HepG2 (cell line): ENCODE measurements around the gene NTM. TPM values are rescaled to one million over a fixed set of nuclear protein-coding genes. Genes with fewer than 3 reads are reported as not detected.

Experiments used
- ATAC-seq: fragments of 200-7000 bp; cut with Tn5 transposase; 3 replicates; pipeline ENCODE4 v1.9.1; 2020; ENCODE audit warnings: mild to moderate bottlenecking, moderate library complexity
- BruUV-seq: library from RNA; stranded (reverse); fragments of 400-500 nt; replicated peaks from 2 replicates; lab custom pipeline; 2021; lab: Mats Ljungman, UMichigan
- CTCF ChIA-PET: fragments of 300-600 bp; formaldehyde crosslinking; extraction: SDS; loops from one replicate; lab custom pipeline; 2021; ENCODE audit warnings: low total read pairs, inconsistent platforms, low intra/inter-chr PET ratio; lab: Yijun Ruan, JAX
- POLR2A ChIA-PET: fragments of 350-600 bp; sonication (Branson Sonifier 250); formaldehyde crosslinking; loops from one replicate; lab custom pipeline; 2020; ENCODE audit warnings: antibody characterized with exemption, inconsistent platforms; lab: Yijun Ruan, JAX
- DNase-seq: peaks from one replicate; pipeline ENCODE4 v3.0.0-alpha.2; 2015; ENCODE audit warnings: low spot score
- FAIRE-seq: peaks from 3 replicates; lab custom pipeline; 2011; peaks lifted over from hg19 to GRCh38; lab: Jason Lieb, UNC
- H2AFZ ChIP-seq: one replicate; pipeline ENCODE4 v1.6.1; 2011; ENCODE audit warnings: low read length, inconsistent platforms
- H3K27ac ChIP-seq: fragments of 300-600 bp; 3 replicates; pipeline ENCODE4 v1.8.0; 2011; ENCODE audit warnings: mixed run types, mild to moderate bottlenecking, mixed read lengths, low read length, inconsistent platforms; ENCODE audit not compliant: insufficient read depth; ENCODE audit errors: extremely low read length
- H3K27me3 ChIP-seq, 2 experiments: fragments of 200-600 bp in 1 of 2; 2 replicates in 1 of 2; 3 replicates in 1 of 2; pipeline versions ENCODE4 v1.6.0 to v1.8.0; 2011; ENCODE audit warnings: low read length in 2 of 2, mild to moderate bottlenecking in 2 of 2, moderate library complexity in 2 of 2, inconsistent platforms in 1 of 2; ENCODE audit not compliant: insufficient read depth in 2 of 2, control insufficient read depth in 1 of 2
- H3K36me3 ChIP-seq, 2 experiments: fragments of 200-600 bp in 1 of 2; replicated peaks in 1 of 2; 2 replicates in 1 of 2; 3 replicates in 1 of 2; pipeline versions ENCODE4 v1.5.1 to v1.8.0; 2011; ENCODE audit warnings: low read length in 2 of 2, inconsistent platforms in 1 of 2; ENCODE audit not compliant: insufficient read depth in 2 of 2, control insufficient read depth in 1 of 2
- H3K4me1 ChIP-seq: 2 replicates; pipeline ENCODE4 v1.5.1; 2012; ENCODE audit warnings: low read length, inconsistent platforms; ENCODE audit not compliant: insufficient read depth
- H3K4me2 ChIP-seq: 2 replicates; pipeline ENCODE4 v1.6.0; 2011; ENCODE audit warnings: low read depth, low read length, inconsistent platforms
- H3K4me3 ChIP-seq, 3 experiments: fragments of 200-600 bp in 1 of 3; sonication (generic), shearing (Covaris generic) in 1 of 3; replicated peaks in 1 of 3; 2 replicates each; pipeline ENCODE4 v1.5.1; 2011 to 2016; ENCODE audit warnings: low read length in 3 of 3, inconsistent platforms in 2 of 3, low read depth in 2 of 3, mild to moderate bottlenecking in 2 of 3, control low read depth in 1 of 3, mixed read lengths in 1 of 3; ENCODE audit not compliant: insufficient read depth in 1 of 3
- H3K79me2 ChIP-seq: one replicate; pipeline ENCODE4 v1.6.1; 2011; ENCODE audit warnings: low read length, inconsistent platforms; ENCODE audit not compliant: insufficient read depth
- H3K9ac ChIP-seq: 2 replicates; pipeline ENCODE4 v1.6.0; 2011; ENCODE audit warnings: mild to moderate bottlenecking, low read depth, low read length, inconsistent platforms; ENCODE audit not compliant: insufficient read depth
- H3K9me3 ChIP-seq: 2 replicates; pipeline ENCODE4 v1.5.1; 2012; ENCODE audit warnings: mild to moderate bottlenecking, low read length
- H4K20me1 ChIP-seq: 2 replicates; pipeline ENCODE4 v1.6.0; 2011; ENCODE audit warnings: inconsistent platforms, mild to moderate bottlenecking, low read length, moderate library complexity; ENCODE audit not compliant: insufficient read depth
- EZH2 ChIP-seq: conservative IDR thresholded peaks from 2 replicates; pipeline ENCODE4 v1.6.1; 2012; ENCODE audit warnings: mild to moderate bottlenecking, low read depth, low read length, moderate library complexity
- KDM2A ChIP-seq: sonication (generic); formaldehyde crosslinking; IDR thresholded peaks from 2 replicates; pipeline ENCODE4 v1.4.0; 2020; ENCODE audit warnings: low read depth, missing genetic modification reagents, borderline replicate concordance
- KDM6A ChIP-seq: IDR thresholded peaks from 2 replicates; pipeline ENCODE4 v1.6.1; 2016; ENCODE audit warnings: low read depth
- MZF1 ChIP-seq: sonication (generic); formaldehyde crosslinking; IDR thresholded peaks from 2 replicates; pipeline ENCODE4 v1.8.1; 2023; ENCODE audit warnings: mild to moderate bottlenecking, missing genetic modification reagents, borderline replicate concordance
- RARA ChIP-seq: IDR thresholded peaks from 2 replicates; pipeline ENCODE4 v1.6.1; 2016; ENCODE audit warnings: missing genetic modification reagents, missing compliant biosample characterization
- YEATS4 ChIP-seq: sonication (generic); formaldehyde crosslinking; IDR thresholded peaks from 2 replicates; pipeline ENCODE4 v1.4.0; 2020; ENCODE audit warnings: missing genetic modification reagents, borderline replicate concordance
- WGBS: methylation state at CpG from one replicate; pipeline ENCODE4 v1.1.6; 2017; ENCODE audit warnings: low lambda C conversion rate; 5-methylcytosine and 5-hydroxymethylcytosine counted together
- in situ Hi-C: cut with HindIII; loops from 2 replicates; pipeline ENCODE4 v1.10.0; 2017; ENCODE audit warnings: low pct_unique_long_range_greater_than_20kb; ENCODE audit not compliant: extremely low pct_ligation_motif_present
- intact Hi-C: fragments of 100-400 bp; cut with micrococcal nuclease; formaldehyde crosslinking; loops from one replicate; pipeline ENCODE4 v1.10.0; 2022; ENCODE audit not compliant: unreplicated experiment
- polyA plus RNA-seq, 8 experiments: library from polyadenylated mRNA; depleted of rRNA in 3 of 8; stranded (reverse) in 7 of 8; unstranded in 1 of 8; fragments of >200 nt; fragmentation: Illumina TruSeq in 4 of 8; extraction: Trizol in 4 of 8; gene quantifications; 2 replicates each; pipeline versions ENCODE4 v1.2.1 to v1.2.3, GENCODE V29; 2011 to 2016; ENCODE audit warnings: low read depth in 4 of 8, missing spikeins in 1 of 8, mixed read lengths in 1 of 8; ENCODE audit not compliant: insufficient read depth in 1 of 8
- total RNA-seq, 5 experiments: library from RNA; depleted of rRNA; stranded (reverse); fragments of >200 nt; fragmentation: Illumina TruSeq; extraction: Trizol; gene quantifications; 2 replicates each; pipeline ENCODE4 v1.2.3, GENCODE V29; 2016; ENCODE audit warnings: low read depth in 1 of 5
- TF ChIP-seq, protein P1 (sequence below): sonication (generic); formaldehyde crosslinking; IDR thresholded peaks from 2 replicates; pipeline ENCODE4 v1.4.0; 2020; ENCODE audit warnings: missing genetic modification reagents, borderline replicate concordance
- TF ChIP-seq, protein P2 (sequence below): sonication (generic); formaldehyde crosslinking; IDR thresholded peaks from 2 replicates; pipeline ENCODE4 v1.4.0; 2020; ENCODE audit warnings: low read depth, missing genetic modification reagents

Gene NTM
- total and polyA plus RNA-seq, 2 of the 13 experiments (the other 11 are each of a cell fraction or from before 2014, with no cell fraction given): not detected

DNA sequence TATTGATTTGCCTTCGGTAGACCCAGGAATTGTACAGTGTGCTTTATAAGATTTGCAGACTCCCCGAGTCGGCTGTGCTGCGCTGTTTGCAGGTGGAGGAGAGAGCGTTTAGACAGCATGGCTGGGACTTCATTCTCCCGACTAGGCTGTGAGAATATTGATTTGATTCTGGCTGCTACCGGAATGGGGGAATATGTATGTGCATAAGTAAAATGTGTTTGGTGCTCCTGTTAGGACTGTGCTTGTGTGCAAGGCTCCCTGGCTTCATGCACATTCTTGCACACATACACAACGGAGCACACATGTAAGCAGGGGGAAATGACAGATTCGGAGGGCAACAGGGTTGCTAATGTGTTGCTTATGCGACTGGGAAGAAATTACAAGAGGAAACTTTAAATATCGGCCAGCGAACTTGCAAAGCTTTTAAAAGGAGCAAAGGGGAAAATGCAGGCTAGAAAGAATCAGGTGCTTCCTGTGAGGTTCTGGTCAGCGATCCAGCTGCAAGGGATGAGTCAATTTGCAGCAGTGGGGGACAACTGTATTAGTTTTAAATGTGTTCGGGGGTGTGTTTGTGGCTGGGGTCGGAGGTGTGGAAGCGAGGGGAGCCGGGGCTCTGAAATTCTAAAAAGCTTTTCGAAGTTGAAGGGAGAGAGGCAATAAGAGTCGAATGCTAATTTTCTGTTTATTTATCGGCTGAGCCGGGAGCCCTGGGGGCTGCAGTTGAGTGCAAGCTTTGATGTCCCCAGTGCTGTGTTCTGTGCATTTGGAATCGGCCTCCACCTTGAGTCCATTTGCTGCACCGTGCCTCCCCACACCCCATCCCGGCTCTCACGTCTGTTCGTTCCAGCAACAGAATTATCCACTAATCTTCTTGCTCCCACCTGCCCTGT, 731 bp downstream of the NTM start:
- Histone ChIP-seq H4K20me1 (no peaks in the 10 kb centered on the region), H3K4me1 (no peaks in the 10 kb centered on the region), H3K4me3 (no peak overlapping the region), H3K27me3 (peaks cover 1 to 31% of the 10 kb centered on the region in 2 experiments; a peak in 4 of 5 replicates), H3K4me2 (no peak overlapping the region), H3K36me3 (no peaks in the 10 kb centered on the region), H3K79me2 (no peaks in the 10 kb centered on the region), H3K9ac (no peak overlapping the region), H3K27ac (no peak overlapping the region), H3K9me3 (no peaks in the 10 kb centered on the region), H2AFZ (no peak overlapping the region)
- no peak for TF ChIP-seq YEATS4 (CRISPR knock-in tag)
- 0 out of 2 replicates have a peak, but pooled peaks have one; percentile 61 for TF ChIP-seq EZH2
- no peak for TF ChIP-seq RARA (CRISPR knock-in tag)
- WGBS: 20% methylated on average over 22 of the region's 26 CpGs
- CTCF ChIA-PET: no interaction called here
- ATAC-seq: no peak
- FAIRE-seq: no peak
- POLR2A ChIA-PET: no interaction called here
- BruUV-seq: no TSS peak
- no peak for DNase-seq
- intact Hi-C loops: no loop called here
- in situ Hi-C loops: no loop called here

DNA sequence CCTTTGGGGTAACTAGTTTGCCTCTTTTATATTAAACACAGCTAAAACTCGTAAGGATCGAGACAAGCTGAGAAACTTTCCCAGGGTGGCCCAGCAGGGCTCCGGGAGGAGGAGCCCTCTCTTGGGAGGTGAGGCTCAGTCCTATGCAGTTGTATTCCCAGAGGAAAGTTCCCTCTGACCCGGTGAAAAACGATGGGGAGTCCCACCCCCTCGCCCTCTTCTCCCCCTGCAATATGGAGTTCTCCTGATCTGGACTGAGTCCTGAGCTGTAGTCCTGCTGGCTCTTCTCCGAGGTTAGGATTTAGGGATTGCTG, 1.3 kb downstream of the NTM start:
- FAIRE-seq (no peak), ATAC-seq (no peak), DNase-seq (no peak)
- H3K27me3 ChIP-seq: peaks cover 1 to 31% of the 10 kb centered on the region in 2 experiments; a peak in 4 of 5 replicates
- H4K20me1 ChIP-seq: no peaks in the 10 kb centered on the region
- WGBS: 0% methylated on average over 7 of the region's 7 CpGs
- no peak overlapping the region for H2AFZ ChIP-seq
- no peaks in the 10 kb centered on the region for H3K79me2 ChIP-seq
- no peak overlapping the region for H3K4me2 ChIP-seq
- in situ Hi-C loops (no loop called here), intact Hi-C loops (no loop called here)
- no peak overlapping the region for H3K4me3 ChIP-seq
- BruUV-seq: no TSS peak
- H3K4me1 ChIP-seq: no peaks in the 10 kb centered on the region
- H3K27ac ChIP-seq: no peak overlapping the region
- H3K36me3 ChIP-seq: no peaks in the 10 kb centered on the region
- ChIA-PET CTCF (no interaction called here), POLR2A (no interaction called here)
- H3K9me3 ChIP-seq: no peaks in the 10 kb centered on the region
- H3K9ac ChIP-seq: no peak overlapping the region
- no peak for TF ChIP-seq KDM2A (CRISPR knock-in tag)
- TF ChIP-seq, protein P1, sequence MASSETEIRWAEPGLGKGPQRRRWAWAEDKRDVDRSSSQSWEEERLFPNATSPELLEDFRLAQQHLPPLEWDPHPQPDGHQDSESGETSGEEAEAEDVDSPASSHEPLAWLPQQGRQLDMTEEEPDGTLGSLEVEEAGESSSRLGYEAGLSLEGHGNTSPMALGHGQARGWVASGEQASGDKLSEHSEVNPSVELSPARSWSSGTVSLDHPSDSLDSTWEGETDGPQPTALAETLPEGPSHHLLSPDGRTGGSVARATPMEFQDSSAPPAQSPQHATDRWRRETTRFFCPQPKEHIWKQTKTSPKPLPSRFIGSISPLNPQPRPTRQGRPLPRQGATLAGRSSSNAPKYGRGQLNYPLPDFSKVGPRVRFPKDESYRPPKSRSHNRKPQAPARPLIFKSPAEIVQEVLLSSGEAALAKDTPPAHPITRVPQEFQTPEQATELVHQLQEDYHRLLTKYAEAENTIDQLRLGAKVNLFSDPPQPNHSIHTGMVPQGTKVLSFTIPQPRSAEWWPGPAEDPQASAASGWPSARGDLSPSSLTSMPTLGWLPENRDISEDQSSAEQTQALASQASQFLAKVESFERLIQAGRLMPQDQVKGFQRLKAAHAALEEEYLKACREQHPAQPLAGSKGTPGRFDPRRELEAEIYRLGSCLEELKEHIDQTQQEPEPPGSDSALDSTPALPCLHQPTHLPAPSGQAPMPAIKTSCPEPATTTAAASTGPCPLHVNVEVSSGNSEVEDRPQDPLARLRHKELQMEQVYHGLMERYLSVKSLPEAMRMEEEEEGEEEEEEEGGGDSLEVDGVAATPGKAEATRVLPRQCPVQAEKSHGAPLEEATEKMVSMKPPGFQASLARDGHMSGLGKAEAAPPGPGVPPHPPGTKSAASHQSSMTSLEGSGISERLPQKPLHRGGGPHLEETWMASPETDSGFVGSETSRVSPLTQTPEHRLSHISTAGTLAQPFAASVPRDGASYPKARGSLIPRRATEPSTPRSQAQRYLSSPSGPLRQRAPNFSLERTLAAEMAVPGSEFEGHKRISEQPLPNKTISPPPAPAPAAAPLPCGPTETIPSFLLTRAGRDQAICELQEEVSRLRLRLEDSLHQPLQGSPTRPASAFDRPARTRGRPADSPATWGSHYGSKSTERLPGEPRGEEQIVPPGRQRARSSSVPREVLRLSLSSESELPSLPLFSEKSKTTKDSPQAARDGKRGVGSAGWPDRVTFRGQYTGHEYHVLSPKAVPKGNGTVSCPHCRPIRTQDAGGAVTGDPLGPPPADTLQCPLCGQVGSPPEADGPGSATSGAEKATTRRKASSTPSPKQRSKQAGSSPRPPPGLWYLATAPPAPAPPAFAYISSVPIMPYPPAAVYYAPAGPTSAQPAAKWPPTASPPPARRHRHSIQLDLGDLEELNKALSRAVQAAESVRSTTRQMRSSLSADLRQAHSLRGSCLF (CRISPR knock-in tag): no peak
- TF ChIP-seq MZF1 (CRISPR knock-in tag): no peak
- TF ChIP-seq, protein P2, sequence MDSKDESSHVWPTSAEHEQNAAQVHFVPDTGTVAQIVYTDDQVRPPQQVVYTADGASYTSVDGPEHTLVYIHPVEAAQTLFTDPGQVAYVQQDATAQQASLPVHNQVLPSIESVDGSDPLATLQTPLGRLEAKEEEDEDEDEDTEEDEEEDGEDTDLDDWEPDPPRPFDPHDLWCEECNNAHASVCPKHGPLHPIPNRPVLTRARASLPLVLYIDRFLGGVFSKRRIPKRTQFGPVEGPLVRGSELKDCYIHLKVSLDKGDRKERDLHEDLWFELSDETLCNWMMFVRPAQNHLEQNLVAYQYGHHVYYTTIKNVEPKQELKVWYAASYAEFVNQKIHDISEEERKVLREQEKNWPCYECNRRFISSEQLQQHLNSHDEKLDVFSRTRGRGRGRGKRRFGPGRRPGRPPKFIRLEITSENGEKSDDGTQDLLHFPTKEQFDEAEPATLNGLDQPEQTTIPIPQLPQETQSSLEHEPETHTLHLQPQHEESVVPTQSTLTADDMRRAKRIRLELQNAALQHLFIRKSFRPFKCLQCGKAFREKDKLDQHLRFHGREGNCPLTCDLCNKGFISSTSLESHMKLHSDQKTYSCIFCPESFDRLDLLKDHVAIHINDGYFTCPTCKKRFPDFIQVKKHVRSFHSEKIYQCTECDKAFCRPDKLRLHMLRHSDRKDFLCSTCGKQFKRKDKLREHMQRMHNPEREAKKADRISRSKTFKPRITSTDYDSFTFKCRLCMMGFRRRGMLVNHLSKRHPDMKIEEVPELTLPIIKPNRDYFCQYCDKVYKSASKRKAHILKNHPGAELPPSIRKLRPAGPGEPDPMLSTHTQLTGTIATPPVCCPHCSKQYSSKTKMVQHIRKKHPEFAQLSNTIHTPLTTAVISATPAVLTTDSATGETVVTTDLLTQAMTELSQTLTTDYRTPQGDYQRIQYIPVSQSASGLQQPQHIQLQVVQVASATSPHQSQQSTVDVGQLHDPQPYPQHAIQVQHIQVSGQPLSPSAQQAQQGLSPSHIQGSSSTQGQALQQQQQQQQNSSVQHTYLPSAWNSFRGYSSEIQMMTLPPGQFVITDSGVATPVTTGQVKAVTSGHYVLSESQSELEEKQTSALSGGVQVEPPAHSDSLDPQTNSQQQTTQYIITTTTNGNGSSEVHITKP (CRISPR knock-in tag): no peak
- no peak for TF ChIP-seq KDM6A (CRISPR knock-in tag)
